HepG2 (cell line): Measurements from ENCODE around the gene AQP10. TPM values are rescaled to one million over a fixed set of nuclear protein-coding genes. Genes with fewer than 3 reads are reported as not detected.

Experiments
- ATM ChIP-seq: fragments of 450-650 bp; IDR thresholded peaks from 2 replicates; pipeline ENCODE4 v1.7.1; 2017; ENCODE audit warnings: mild to moderate bottlenecking, borderline replicate concordance
- GATA4 ChIP-seq: sonication (generic); IDR thresholded peaks from 2 replicates; pipeline ENCODE4 v1.6.1; 2016; ENCODE audit warnings: antibody characterized with exemption, low read depth, borderline replicate concordance
- HOXA5 ChIP-seq: sonication (generic); formaldehyde crosslinking; IDR thresholded peaks from 2 replicates; pipeline ENCODE4 v1.4.0; 2020; ENCODE audit warnings: missing genetic modification reagents
- KDM1A ChIP-seq: IDR thresholded peaks from 2 replicates; pipeline ENCODE4 v1.6.1; 2016; ENCODE audit warnings: missing compliant biosample characterization
- REPIN1 ChIP-seq: sonication (generic); formaldehyde crosslinking; IDR thresholded peaks from 2 replicates; pipeline ENCODE4 v1.8.0; 2022; ENCODE audit warnings: missing genetic modification reagents, low read depth, mild to moderate bottlenecking, borderline replicate concordance
- RERE ChIP-seq: IDR thresholded peaks from 2 replicates; pipeline ENCODE4 v1.6.1; 2016; ENCODE audit warnings: low read depth, missing genetic modification reagents, missing compliant biosample characterization
- TARDBP ChIP-seq: sonication (generic); formaldehyde crosslinking; IDR thresholded peaks from 2 replicates; pipeline ENCODE4 v1.8.0; 2022; ENCODE audit warnings: mild to moderate bottlenecking, missing genetic modification reagents
- ZBTB40 ChIP-seq, 2 experiments: fragments of 450-650 bp in 1 of 2; sonication (generic) in 1 of 2; formaldehyde crosslinking in 1 of 2; IDR thresholded peaks; 2 replicates each; pipeline versions ENCODE4 v1.6.1 to v1.8.0; 2016 to 2022; ENCODE audit warnings: antibody characterized with exemption in 1 of 2, mild to moderate bottlenecking in 1 of 2, missing genetic modification reagents in 1 of 2
- ZGPAT ChIP-seq: IDR thresholded peaks from 2 replicates; pipeline ENCODE4 v1.6.1; 2016; ENCODE audit warnings: mild to moderate bottlenecking
- ZNF138 ChIP-seq: sonication (generic); formaldehyde crosslinking; IDR thresholded peaks from 2 replicates; pipeline ENCODE4 v1.5.0; 2020; ENCODE audit warnings: mild to moderate bottlenecking, low read depth, missing genetic modification reagents
- ZNF563 ChIP-seq: sonication (generic); formaldehyde crosslinking; IDR thresholded peaks from 2 replicates; pipeline ENCODE4 v1.8.0; 2022; ENCODE audit warnings: mild to moderate bottlenecking, moderate library complexity, missing genetic modification reagents
- polyA plus RNA-seq, 8 experiments: library from polyadenylated mRNA; depleted of rRNA in 3 of 8; stranded (reverse) in 7 of 8; unstranded in 1 of 8; fragments of >200 nt; fragmentation: Illumina TruSeq in 4 of 8; extraction: Trizol in 4 of 8; gene quantifications; 2 replicates each; pipeline versions ENCODE4 v1.2.1 to v1.2.3, GENCODE V29; 2011 to 2016; ENCODE audit warnings: low read depth in 4 of 8, missing spikeins in 1 of 8, mixed read lengths in 1 of 8; ENCODE audit not compliant: insufficient read depth in 1 of 8
- total RNA-seq, 5 experiments: library from RNA; depleted of rRNA; stranded (reverse); fragments of >200 nt; fragmentation: Illumina TruSeq; extraction: Trizol; gene quantifications; 2 replicates each; pipeline ENCODE4 v1.2.3, GENCODE V29; 2016; ENCODE audit warnings: low read depth in 1 of 5

The AQP10 gene
- total and polyA plus RNA-seq, 2 of the 13 experiments (the other 11 are each of a cell fraction or from before 2014, with no cell fraction given), result 0.30 TPM; not detected in 1

GRCh38 chr1:154334079-154335024, 13.5 kb downstream of the AQP10 start (continued):
- TF ChIP-seq ZBTB40 (IDR thresholded peaks at IDR 0.05) (no peak), ZBTB40 (CRISPR knock-in tag; IDR thresholded peaks at IDR 0.05) (no peak; the same call in 1 of the 2 replicates), RERE (CRISPR knock-in tag) (no peak), ZGPAT (CRISPR knock-in tag) (peak; percentile 61), GATA4 (peak; percentile 49; the same call in 1 of the 2 replicates), KDM1A (CRISPR knock-in tag) (peak; percentile 85), REPIN1 (0 out of 2 replicates have a peak, but pooled peaks have one; percentile 10), ZNF138 (CRISPR knock-in tag) (no peak), HOXA5 (CRISPR knock-in tag) (no peak; the same call in none of the 2 replicates), ATM (no peak), TARDBP (CRISPR knock-in tag) (no peak; the same call in 1 of the 2 replicates), ZNF563 (CRISPR knock-in tag) (no peak)
